ENCODE data around the gene GPC3.
"Not testable (repeated sequence)": the region's sequence is repeated elsewhere in the genome, so short reads cannot be mapped to it uniquely, and the experiment has no call there.

The GPC3 gene

DNA sequence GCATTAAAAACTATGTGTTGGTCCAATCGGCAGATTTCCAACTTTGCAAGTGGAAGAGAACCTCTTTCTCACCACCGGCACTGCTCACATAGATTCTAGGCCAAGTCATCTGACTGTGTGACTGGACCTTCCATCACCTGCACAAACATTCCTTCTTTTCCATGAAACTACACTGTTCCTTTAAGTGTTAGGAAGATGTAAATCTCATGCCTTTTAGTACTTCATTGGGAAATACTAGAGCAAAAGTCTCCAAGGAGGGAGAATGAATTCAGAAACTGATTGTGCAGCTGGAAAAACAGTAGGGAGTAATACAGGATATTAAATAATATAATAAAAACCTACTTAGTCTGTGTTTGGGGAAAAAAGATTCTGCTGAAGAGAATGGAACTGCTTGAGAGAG is 238.2 kb downstream of the GPC3 start:
- H3K4me3 ChIP-seq (ENCODE audit: low read length), result no peak overlapping the region
- DNase-seq (ENCODE audit: low read depth, low spot score), result no peak

DNA sequence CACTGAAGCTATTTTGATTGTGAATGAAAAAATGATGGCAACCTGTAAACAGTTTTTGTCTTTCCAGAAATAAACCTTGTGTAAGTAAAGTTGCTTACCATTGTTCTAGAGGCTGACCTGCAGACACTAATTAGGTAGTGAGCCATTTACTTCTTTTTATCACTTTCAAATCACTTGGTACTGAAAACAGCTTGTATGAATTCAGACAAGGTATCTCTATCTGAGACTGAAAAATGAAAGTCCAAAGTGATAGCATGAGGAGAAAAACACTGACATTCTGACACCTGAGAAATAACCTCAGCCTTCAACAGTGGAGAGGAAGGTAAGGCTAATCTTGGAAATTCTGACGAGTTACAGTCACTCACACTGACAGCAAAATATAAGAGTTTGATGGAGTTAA is 238.8 kb downstream of the GPC3 start:
- DNase-seq (ENCODE audit: low read depth, low spot score), result no peak
- no peak overlapping the region for H3K4me3 ChIP-seq (ENCODE audit: low read length)

DNA sequence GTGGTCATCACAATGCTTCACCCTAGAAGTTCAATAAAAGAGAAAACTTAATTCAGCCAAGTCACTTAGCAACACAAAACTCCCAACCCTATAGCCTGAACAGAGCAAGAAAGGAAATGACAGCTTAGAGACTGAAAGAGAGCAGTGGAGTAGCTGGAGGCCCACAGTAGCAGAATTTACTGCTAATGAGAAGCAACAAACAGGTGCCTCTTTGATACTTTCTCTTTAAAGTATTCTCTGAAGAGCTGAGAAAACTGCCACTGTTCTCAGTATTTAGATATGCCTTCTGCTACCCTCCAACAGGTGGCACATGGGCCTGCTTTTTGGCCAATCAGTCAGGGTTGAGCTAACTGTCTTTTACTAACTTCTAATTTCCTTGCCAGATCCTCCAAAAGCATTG is 240.0 kb downstream of the GPC3 start:
- peak; percentile 87 for DNase-seq (ENCODE audit: low read depth, low spot score)
- H3K4me3 ChIP-seq (ENCODE audit: low read length), result no peak overlapping the region

DNA sequence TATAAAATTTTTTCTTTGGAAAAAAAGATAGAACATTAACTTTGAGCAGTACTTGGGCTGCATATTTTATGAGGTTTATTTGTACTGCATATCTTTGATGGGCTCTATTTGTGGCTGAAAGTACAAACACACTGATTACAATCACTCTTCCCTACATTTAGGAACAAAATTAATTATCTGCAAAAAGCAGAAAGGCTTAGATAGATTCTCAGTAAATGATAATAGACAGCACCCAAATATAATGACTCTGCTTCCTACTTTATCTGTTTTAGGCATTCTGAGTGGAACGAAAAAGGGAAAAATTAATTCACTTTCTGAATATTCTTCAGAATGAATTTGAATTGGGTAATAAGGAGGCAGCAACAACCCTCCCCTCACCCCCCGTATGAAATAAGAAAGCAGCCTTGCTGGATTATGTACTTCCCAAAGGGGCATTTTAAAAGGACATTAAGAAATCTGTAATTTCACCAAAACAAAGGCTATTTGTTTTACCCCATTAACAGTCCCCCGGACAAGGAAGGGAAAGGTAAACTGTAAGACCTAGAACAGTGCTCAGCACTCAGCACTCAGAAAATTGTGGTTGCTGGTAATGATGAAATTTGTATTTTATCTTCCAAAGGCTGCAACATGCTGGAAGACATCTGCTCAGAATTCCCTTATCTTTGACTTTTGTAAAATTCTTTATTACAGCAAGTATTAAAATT is 242.6 kb downstream of the GPC3 start:
- DNase-seq (ENCODE audit: low read depth, low spot score), result no peak
- H3K4me3 ChIP-seq (ENCODE audit: low read length), result no peak overlapping the region

DNA sequence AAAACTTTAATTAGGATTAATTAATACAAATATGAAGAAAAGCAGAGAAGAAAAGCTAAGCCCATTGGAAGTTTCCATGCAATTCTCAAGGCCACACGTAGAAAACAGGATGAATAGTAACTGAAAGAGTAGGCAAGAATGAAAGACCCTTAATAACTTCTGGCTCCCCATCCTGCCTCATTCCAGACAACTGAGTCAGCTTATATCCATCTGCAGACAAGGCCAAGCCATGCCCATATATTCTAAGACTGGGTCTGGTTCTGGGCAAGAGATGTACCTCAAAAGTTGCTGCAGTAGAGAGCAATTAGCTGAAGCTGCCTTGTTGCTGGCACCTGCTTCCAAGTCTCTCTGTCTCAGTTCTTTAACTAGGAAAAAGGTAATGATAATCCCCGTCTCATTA is 244.1 kb downstream of the GPC3 start:
- no peak for DNase-seq (ENCODE audit: low read depth, low spot score)
- no peak overlapping the region for H3K4me3 ChIP-seq (ENCODE audit: low read length)

DNA sequence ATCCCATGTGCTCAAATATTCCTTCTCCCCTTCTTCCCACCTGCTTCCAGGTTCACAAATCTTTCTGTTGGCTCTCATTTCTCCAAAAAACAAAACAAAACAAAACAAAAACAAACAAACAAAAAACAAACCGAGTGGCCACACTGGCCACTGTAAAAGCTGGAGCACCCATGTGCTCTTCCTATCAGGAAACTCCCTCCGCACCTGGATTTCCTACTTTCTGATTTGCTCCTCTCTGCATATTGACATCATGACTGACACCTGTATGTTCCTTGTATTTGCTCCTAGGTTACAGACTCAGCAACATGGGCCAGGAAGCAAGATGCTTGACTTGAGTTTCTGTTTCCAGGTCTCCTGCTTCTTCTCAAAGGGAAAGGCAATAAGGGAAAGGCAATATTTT is 258.8 kb downstream of the GPC3 start:
- DNase-seq (ENCODE audit: low read depth, low spot score), result no peak
- H3K4me3 ChIP-seq (ENCODE audit: low read length), result no peak overlapping the region

DNA sequence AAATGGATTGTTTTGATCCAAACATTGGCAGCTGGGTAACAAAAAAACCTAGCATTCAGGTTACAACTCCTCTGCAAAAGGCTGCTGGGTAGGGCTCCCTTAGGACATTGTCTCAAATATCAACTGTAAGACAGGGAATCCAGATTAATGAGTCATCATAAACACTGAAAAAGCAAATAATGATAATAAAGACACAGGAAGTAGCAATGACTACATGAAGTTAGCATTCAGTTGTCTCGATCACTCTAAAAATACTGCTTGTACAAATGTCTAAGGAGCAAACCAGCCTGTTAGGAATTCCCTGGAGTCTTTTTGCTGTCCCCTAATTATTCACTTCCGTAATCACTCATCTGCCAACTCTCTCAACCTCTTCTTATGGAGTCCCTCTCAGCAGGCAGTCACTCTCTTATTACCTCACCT is 259.2 kb downstream of the GPC3 start:
- H3K4me3 ChIP-seq (ENCODE audit: low read length), result no peak overlapping the region
- no peak for DNase-seq (ENCODE audit: low read depth, low spot score)

DNA sequence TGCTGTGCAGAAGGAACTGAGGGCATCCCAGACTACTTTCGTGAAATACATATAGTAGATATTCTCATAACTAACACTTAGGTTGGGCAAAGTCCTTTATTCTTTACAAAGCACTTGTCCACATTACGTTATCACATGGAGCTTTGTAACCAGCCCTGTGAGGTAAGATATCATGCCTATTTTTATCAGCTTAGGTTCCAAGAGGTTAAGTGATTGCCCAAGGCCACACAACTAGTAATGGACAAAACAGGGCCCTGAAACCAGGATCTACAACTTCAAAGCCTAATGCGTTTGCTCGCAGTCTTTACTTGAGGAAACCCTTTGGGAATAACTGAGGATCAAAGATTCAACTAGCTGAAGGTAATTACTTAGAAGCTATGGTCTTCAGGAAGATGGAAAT is 261.5 kb downstream of the GPC3 start:
- H3K4me3 ChIP-seq (ENCODE audit: low read length), result no peak overlapping the region
- no peak for DNase-seq (ENCODE audit: low read depth, low spot score)

DNA sequence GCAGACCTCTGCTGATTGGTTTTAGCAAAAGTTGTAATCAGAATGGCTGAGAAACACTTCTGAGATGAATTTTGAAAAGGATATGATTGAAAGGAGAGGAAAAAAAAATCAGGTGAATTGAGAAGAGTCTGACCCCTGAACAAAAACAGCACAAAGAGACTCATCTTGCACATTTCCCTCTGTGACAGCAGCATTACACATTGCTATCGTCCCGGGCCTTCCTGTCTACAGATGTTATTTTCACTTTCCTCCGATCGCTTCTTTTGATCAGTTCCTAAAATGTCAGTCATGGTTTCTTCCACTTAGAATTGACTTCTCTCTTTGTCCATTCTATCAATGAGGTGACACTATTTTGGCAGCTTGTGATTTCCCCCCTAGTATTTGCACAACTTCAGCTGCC is 262.6 kb downstream of the GPC3 start:
- DNase-seq (ENCODE audit: low read depth, low spot score), result no peak
- H3K4me3 ChIP-seq (ENCODE audit: low read length), result no peak overlapping the region

DNA sequence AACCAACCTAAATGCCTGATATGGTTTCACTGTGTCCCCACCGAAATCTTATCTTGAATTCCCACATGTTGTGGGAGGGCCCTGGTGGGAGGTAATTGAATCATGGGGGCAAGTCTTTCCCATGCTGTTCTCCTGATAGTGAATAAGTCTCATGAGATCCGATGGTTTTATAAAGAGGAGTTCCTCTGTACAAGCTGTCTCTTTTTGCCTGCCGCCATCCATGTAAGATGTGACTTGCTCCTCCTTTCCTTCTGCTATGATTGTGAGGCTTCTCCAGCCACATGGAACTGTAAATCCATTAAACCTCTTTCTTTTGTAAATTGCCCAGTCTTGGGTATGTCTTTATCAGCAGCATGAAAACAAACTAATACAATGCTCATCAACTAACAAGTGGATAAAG is 265.1 kb downstream of the GPC3 start:
- DNase-seq (ENCODE audit: low read depth, low spot score); H3K4me3 ChIP-seq (ENCODE audit: low read length): not testable (repeated sequence)

DNA sequence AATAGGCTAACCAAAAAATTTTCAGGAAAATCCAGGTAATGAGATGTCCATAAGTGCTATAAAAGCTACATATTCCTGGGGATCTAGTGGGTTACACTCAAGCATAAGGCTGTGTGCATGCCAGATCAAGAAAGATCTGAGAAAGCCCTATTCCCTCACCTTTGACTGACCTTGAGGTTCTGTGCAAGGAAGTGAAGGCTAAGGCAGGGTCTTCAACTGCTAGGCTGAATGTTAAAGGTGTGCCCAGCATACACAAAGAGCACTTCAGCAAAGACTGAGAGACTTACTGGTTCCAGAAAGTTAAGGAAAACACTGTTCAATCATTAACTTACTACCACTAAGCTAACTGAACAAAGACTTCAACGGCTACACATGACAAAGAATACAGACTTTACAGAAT is 269.7 kb downstream of the GPC3 start:
- no peak for DNase-seq (ENCODE audit: low read depth, low spot score)
- no peak overlapping the region for H3K4me3 ChIP-seq (ENCODE audit: low read length)

DNA sequence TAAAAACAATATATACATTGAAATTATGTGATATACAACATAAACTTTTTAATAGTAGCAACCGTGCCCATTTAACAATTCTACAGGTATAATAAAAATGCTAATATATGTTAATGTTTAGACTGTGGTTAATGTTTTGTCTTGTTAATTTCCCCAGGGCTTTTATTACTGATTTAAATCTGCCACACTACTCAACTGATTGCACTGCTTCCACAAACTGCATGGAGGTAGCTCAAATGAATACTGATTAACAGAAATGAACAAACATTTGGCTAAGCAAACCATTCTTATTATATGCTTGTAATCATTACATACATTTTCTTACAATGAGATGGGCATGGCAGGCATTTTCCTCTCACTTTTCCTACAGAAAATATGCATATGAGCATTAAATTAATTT is 275.9 kb downstream of the GPC3 start:
- no peak for DNase-seq (ENCODE audit: low read depth, low spot score)
- H3K4me3 ChIP-seq (ENCODE audit: low read length), result no peak overlapping the region

DNA sequence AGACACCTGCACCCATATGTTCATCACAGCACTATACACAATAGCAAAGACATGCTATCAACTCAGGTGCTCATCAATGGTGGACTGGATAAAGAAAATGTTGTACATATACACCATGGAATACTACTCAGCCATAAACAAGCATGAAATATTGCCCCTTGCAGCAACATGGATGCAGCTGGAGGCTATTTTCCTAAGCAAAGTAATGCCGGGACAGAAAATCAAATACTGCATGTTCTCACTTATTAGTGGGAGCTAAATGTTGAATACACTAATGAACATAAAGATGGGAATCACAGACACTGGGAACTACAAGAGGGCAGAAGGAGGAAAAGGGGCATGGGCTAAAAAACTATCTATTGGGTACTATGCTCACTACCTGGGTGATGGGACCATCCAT is 278.5 kb downstream of the GPC3 start:
- no peak for DNase-seq (ENCODE audit: low read depth, low spot score)
- H3K4me3 ChIP-seq (ENCODE audit: low read length), result no peak overlapping the region

DNA sequence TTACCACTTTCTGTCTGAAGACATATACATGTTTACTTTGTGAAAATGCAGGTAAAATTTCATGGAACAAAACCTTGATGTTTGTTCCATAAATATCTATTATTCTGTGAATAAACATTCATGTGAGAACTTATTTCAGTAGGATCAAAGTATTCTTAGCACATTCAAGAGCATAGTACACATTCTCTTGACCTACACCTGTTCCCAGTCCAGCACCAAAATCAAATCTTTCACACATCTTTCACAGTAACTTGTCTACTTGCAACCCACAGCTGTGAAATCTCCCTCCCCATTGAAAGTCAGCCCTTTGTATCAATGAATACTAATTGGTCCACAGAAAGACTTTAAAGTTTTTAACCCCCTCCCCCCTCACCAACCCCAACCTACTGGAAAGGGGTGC is 283.2 kb downstream of the GPC3 start:
- no peak for DNase-seq (ENCODE audit: low read depth, low spot score)
- no peak overlapping the region for H3K4me3 ChIP-seq (ENCODE audit: low read length)

DNA sequence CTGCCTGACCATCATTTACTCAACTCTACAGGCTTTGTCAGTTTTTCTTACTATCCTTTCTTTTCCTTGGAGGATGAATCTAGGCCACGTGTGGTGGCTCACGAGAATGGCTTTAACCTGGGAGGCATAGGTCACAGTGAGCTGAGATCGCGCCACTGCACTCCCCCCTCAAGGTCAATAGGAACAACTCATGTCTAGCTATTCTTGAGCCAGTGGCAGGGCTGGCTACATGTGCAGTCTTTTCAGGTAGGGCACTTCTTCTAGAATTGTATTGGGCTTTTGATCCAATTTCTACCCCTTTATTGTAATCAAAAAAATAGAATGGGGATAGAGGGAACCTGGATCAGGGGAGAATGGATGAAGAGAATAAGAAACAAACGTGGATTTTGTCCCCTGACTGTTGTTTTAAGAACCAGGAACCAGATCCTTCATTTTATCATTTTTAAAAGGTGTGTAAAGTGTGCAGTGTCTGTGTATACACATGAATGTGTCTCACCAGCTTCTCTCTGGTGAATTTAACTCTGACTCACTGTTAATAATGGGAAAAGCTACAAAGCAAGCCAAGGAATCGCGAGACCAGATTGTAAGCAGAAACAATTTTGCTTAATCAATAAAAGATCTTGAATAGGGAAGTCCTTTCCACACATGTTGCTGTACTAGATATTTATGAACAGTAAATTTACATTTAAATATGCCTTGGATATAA is 286.2 kb downstream of the GPC3 start:
- no peak overlapping the region for H3K4me3 ChIP-seq (ENCODE audit: low read length)
- no peak for DNase-seq (ENCODE audit: low read depth, low spot score)

DNA sequence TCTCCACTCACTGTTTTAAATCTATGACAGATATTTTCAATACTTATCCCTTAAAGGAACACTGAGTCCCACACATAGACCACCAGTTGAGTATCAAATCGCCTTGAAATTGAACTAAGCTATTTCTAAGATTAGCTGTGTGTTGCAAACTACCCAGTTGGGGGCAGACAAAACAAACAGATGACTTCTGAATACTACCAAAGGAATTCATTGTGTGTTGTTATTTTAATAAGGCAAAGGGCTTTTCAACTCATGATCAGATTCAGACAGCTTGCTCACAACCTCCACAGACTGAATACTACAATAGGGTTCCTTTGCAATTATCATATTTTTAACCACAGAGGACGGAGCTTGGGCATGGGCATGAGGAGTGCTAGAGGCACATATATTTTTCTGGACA is 287.1 kb downstream of the GPC3 start:
- H3K4me3 ChIP-seq (ENCODE audit: low read length), result no peak overlapping the region
- peak; percentile 38 for DNase-seq (ENCODE audit: low read depth, low spot score)

DNA sequence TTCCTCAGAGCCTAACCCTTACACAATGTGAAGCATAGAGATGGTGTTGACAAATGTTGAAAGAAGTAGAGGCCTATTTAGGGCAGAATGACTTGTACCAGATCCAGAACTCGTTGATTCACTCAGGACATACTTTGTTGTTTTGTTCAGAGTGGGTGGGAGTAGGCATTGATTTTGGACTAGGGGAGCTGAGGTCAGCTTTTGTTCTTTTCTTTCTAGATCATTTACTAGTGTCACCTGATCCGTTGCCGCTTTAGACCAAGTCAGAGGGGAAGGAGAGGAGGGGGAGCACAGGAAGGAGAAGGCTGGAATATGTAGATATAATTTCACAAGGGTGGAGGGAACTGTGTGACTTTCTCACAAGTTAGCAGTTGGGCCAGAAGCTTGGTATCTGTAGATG is 287.7 kb downstream of the GPC3 start:
- H3K4me3 ChIP-seq (ENCODE audit: low read length), result no peak overlapping the region
- DNase-seq (ENCODE audit: low read depth, low spot score), result no peak

DNA sequence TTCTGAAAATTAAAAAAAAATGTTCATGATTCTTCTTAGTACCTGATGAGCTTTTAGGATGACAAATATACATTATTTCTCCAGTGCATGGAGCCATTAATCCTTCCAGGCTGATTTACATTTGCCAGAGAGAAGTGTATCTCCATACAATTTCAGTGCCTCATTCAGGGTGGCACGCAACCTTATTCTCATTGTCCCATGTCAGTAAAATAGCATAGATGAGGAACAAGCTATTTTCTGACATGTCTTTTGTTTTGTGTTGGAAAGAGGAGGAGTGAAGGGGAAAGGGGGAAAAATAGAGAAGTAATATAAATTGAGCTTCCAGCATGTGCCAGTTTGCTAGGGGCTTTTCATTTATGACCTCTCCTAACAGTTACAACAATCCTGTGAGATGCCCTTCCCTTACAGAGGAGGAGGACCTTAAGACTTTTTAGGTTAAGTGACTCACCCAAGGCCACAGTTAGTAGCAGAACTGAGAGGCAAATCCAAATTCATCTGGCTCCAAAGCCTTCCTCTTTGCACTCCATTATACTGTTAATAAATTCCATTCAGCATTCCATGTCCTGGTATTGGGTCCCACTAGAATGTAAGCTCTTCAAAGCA is 295.3 kb downstream of the GPC3 start:
- H3K4me3 ChIP-seq (ENCODE audit: low read length), result no peak overlapping the region
- no peak for DNase-seq (ENCODE audit: low read depth, low spot score)

DNA sequence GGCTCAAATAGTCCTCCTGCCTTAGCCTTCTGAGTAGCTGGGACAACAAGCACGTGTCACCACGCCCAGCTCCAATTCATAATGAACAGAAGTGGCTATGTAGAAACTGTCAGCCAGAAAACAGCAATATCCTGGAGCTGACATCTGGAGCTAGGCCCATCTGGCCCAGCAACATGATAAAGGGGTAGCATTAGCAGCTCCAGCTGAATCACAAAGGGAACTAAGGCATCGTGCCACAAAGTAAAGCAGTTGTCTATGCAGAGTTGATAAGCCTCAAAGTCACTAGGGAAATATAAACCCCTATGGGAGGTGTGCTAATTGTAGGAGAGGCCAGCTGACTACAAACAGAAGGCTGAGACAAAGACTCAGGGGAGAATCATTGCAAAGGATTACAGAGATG is 299.6 kb downstream of the GPC3 start:
- DNase-seq (ENCODE audit: low read depth, low spot score), result peak; percentile 57
- no peak overlapping the region for H3K4me3 ChIP-seq (ENCODE audit: low read length)

DNA sequence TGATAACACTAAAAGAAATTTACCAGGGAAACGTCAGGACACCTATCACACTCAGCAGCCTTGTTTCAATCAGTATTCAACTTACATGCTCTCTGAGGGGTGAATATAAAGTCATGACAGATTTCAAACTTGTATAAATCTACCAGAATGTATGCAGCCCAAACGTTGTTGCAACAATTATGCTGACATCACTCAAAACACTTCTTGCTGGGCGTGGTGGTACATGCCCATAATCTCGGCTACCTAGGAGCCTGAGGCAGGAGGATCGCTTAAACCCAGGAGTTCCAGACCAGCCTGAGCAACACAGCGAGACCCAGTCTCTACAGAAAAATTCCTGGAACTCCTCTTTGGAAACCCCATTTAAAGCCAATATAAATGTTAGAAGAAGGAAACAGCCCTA is 303.5 kb downstream of the GPC3 start:
- no peak for DNase-seq (ENCODE audit: low read depth, low spot score)
- H3K4me3 ChIP-seq (ENCODE audit: low read length), result no peak overlapping the region

DNA sequence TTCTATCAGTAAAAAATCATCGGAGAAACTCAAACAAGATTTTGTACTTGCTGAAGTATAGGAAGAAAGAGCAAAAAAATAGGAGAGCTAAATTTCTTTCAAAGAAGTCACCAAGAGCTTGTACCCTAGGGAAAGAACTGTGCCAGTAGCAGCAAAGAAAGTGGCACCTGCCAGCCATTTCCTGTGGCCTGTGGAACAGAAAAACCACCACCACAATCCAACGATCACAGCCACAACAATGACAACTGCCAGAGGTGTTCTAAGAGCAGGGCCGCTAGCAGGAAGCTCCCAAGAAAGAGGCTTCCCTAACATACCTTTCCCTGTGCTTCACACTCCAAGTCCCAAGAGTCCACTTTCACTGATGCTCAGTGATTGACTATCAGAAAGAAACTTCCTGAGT is 304.0 kb downstream of the GPC3 start:
- H3K4me3 ChIP-seq (ENCODE audit: low read length), result no peak overlapping the region
- peak; percentile 91 for DNase-seq (ENCODE audit: low read depth, low spot score)
